A549 (cell line): ENCODE measurements around the gene NRARP. TPM values are rescaled to one million over a fixed set of nuclear protein-coding genes. Genes with fewer than 3 reads are reported as not detected.

Experiments used
- ATAC-seq, 2 experiments: fragments of 200-7000 bp in 1 of 2; fragments of >200 bp in 1 of 2; cut with Nextera tagmentation in 1 of 2; cut with Tn5 transposase in 1 of 2; 3 replicates each; pipeline versions ENCODE4 v1.8.0 to v1.9.1; 2018 to 2020; ENCODE audit warnings: mild to moderate bottlenecking in 1 of 2, moderate library complexity in 1 of 2
- CTCF ChIA-PET: fragments of 300-600 bp; sonication (Branson Sonifier 250); formaldehyde crosslinking; extraction: SDS; loops from one replicate; lab custom pipeline; 2021; ENCODE audit warnings: antibody characterized with exemption, inconsistent platforms; lab: Yijun Ruan, JAX
- POLR2A ChIA-PET: fragments of 350-600 bp; formaldehyde crosslinking; extraction: SDS; loops from one replicate; lab custom pipeline; 2021; ENCODE audit warnings: antibody characterized with exemption, inconsistent platforms; lab: Yijun Ruan, JAX
- DNase-seq, 2 experiments: peaks; one replicate each; pipeline versions ENCODE4 v3.0.0 to v3.0.0-alpha.2; 2011 to 2016; ENCODE audit warnings: low read depth in 1 of 2, low spot score in 1 of 2
- FAIRE-seq: peaks from 2 replicates; lab custom pipeline; 2011; peaks lifted over from hg19 to GRCh38; lab: Jason Lieb, UNC
- H3K27ac ChIP-seq, 2 experiments: fragments of >200 bp; sonication (Bioruptor Twin); formaldehyde crosslinking; 3 replicates each; pipeline ENCODE4 v1.5.1; 2016 to 2017
- H3K4me1 ChIP-seq: fragments of >200 bp; sonication (Bioruptor Twin); formaldehyde crosslinking; 3 replicates; pipeline ENCODE4 v1.6.1; 2016
- H3K4me2 ChIP-seq: fragments of >200 bp; sonication (Bioruptor Twin); formaldehyde crosslinking; 3 replicates; pipeline ENCODE4 v1.6.1; 2016
- H3K4me3 ChIP-seq: fragments of >200 bp; sonication (Bioruptor Twin); formaldehyde crosslinking; 3 replicates; pipeline ENCODE4 v1.5.1; 2016
- H3K9me3 ChIP-seq: fragments of >200 bp; sonication (Bioruptor Twin); formaldehyde crosslinking; 3 replicates; pipeline ENCODE4 v1.6.1; 2016
- BCL3 ChIP-seq: fragments of >200 bp; sonication (Bioruptor Twin); formaldehyde crosslinking; IDR thresholded peaks from 3 replicates; pipeline ENCODE4 v1.6.1; 2016
- CEBPB ChIP-seq, 2 experiments: fragments of >200 bp in 1 of 2; sonication (Bioruptor Twin) in 1 of 2; formaldehyde crosslinking in 1 of 2; IDR thresholded peaks; 2 replicates each; pipeline ENCODE4 v1.6.1; 2012 to 2016
- EHF ChIP-seq: fragments of 250-450 bp; sonication (Bioruptor Pico); IDR thresholded peaks from 2 replicates; pipeline ENCODE4 v1.5.0; 2020; ENCODE audit warnings: mild to moderate bottlenecking
- EHMT2 ChIP-seq: fragments of 200-600 bp; sonication (generic); IDR thresholded peaks from 2 replicates; pipeline ENCODE4 v1.6.1; 2016; ENCODE audit warnings: antibody characterized with exemption, low read depth, mild to moderate bottlenecking, moderate library complexity
- ELK1 ChIP-seq: fragments of 150-350 bp; IDR thresholded peaks from 2 replicates; pipeline ENCODE4 v1.6.1; 2014; ENCODE audit warnings: low read depth, mild to moderate bottlenecking, low read length
- ESRRA ChIP-seq: fragments of 150-350 bp; IDR thresholded peaks from 2 replicates; pipeline ENCODE4 v1.6.1; 2014; ENCODE audit warnings: mild to moderate bottlenecking, low read length, borderline replicate concordance
- HMGXB4 ChIP-seq: fragments of 250-450 bp; sonication (Bioruptor Pico); IDR thresholded peaks from 2 replicates; pipeline ENCODE4 v1.5.0; 2021; ENCODE audit warnings: mild to moderate bottlenecking, moderate library complexity, borderline replicate concordance
- HOXB5 ChIP-seq: fragments of 250-450 bp; sonication (Bioruptor Pico); IDR thresholded peaks from 2 replicates; pipeline ENCODE4 v1.5.0; 2020; ENCODE audit warnings: mild to moderate bottlenecking, moderate library complexity
- JUN ChIP-seq, 2 experiments: fragments of >200 bp; sonication (Bioruptor Twin); formaldehyde crosslinking; IDR thresholded peaks; 2 replicates in 1 of 2; 3 replicates in 1 of 2; pipeline ENCODE4 v1.6.1; 2016 to 2017
- JUNB ChIP-seq: fragments of >200 bp; sonication (Bioruptor Twin); formaldehyde crosslinking; IDR thresholded peaks from 2 replicates; pipeline ENCODE4 v1.6.1; 2016
- MAFK ChIP-seq: fragments of 450-650 bp; IDR thresholded peaks from 2 replicates; pipeline ENCODE4 v1.6.1; 2014; ENCODE audit not compliant: partially characterized antibody
- MAX ChIP-seq: IDR thresholded peaks from 2 replicates; pipeline ENCODE4 v1.6.1; 2012
- MAZ ChIP-seq: fragments of 150-350 bp; IDR thresholded peaks from 2 replicates; pipeline ENCODE4 v1.6.1; 2014; ENCODE audit warnings: antibody characterized with exemption, low read depth, low read length, borderline replicate concordance
- NFE2L2 ChIP-seq: fragments of 150-350 bp; conservative IDR thresholded peaks from 2 replicates; pipeline ENCODE4 v1.6.1; 2014; ENCODE audit warnings: low read length
- PHF8 ChIP-seq: fragments of 200-600 bp; sonication (generic); IDR thresholded peaks from 2 replicates; pipeline ENCODE4 v1.6.1; 2016; ENCODE audit warnings: low read depth, mild to moderate bottlenecking, antibody characterized with exemption, moderate library complexity, borderline replicate concordance
- POLR2AphosphoS2 ChIP-seq: conservative IDR thresholded peaks from 2 replicates; pipeline ENCODE4 v1.6.1; 2012; ENCODE audit warnings: low read length, improper control_type of control experiment, inconsistent platforms
- RAD21 ChIP-seq, 2 experiments: fragments of >200 bp in 1 of 2; sonication (Bioruptor Twin) in 1 of 2; formaldehyde crosslinking in 1 of 2; IDR thresholded peaks in 1 of 2; conservative IDR thresholded peaks in 1 of 2; 2 replicates in 1 of 2; 3 replicates in 1 of 2; pipeline ENCODE4 v1.6.1; 2012 to 2018; ENCODE audit warnings: inconsistent platforms in 1 of 2
- RCOR1 ChIP-seq: fragments of 150-350 bp; IDR thresholded peaks from 2 replicates; pipeline ENCODE4 v1.6.1; 2014; ENCODE audit warnings: antibody characterized with exemption, low read length, low read depth
- REST ChIP-seq: fragments of 200-600 bp; sonication (generic); IDR thresholded peaks from 2 replicates; pipeline ENCODE4 v1.6.1; 2016; ENCODE audit warnings: antibody characterized with exemption, mild to moderate bottlenecking, moderate library complexity
- SREBF2 ChIP-seq: fragments of 450-650 bp; IDR thresholded peaks from 2 replicates; pipeline ENCODE4 v1.6.1; 2014; ENCODE audit warnings: mild to moderate bottlenecking, moderate library complexity
- TFCP2L1 ChIP-seq: fragments of 250-450 bp; sonication (Bioruptor Pico); IDR thresholded peaks from 2 replicates; pipeline ENCODE4 v1.5.0; 2021; ENCODE audit warnings: mild to moderate bottlenecking
- ZC3H11A ChIP-seq: fragments of 450-650 bp; IDR thresholded peaks from 2 replicates; pipeline ENCODE4 v1.6.1; 2014; ENCODE audit warnings: antibody characterized with exemption, mild to moderate bottlenecking
- ZFP36 ChIP-seq: fragments of 450-650 bp; IDR thresholded peaks from 2 replicates; pipeline ENCODE4 v1.6.1; 2014; ENCODE audit warnings: borderline replicate concordance; ENCODE audit not compliant: partially characterized antibody
- ZNF302 ChIP-seq: fragments of 250-450 bp; sonication (Bioruptor Pico); IDR thresholded peaks from 2 replicates; pipeline ENCODE4 v1.9.0; 2021; ENCODE audit warnings: inconsistent platforms, mild to moderate bottlenecking, moderate library complexity
- ZSCAN20 ChIP-seq: fragments of 250-450 bp; sonication (Bioruptor Pico); IDR thresholded peaks from 2 replicates; pipeline ENCODE4 v1.8.0; 2022; ENCODE audit warnings: mild to moderate bottlenecking, moderate library complexity
- WGBS: methylation state at CpG from one replicate; pipeline ENCODE4 v1.1.6; 2017; ENCODE audit errors: missing lambda C conversion rate; 5-methylcytosine and 5-hydroxymethylcytosine counted together
- polyA plus RNA-seq, 4 experiments: library from polyadenylated mRNA; depleted of rRNA in 3 of 4; stranded (reverse); fragments of >200 nt; fragmentation: RNase III in 1 of 4; extraction: RNeasy Plus Mini Kit Qiagen cat#74134 plus additional on column Dnase treatment in 1 of 4; gene quantifications; 2 replicates in 3 of 4; 3 replicates in 1 of 4; pipeline ENCODE4 v1.2.3, GENCODE V29; 2011 to 2017
- TF ChIP-seq, protein P1 (sequence below): IDR thresholded peaks from 2 replicates; pipeline ENCODE4 v1.6.1; 2012

The NRARP gene
- polyA plus RNA-seq, 2 of the 4 experiments (the other 2 are of a cell fraction) = 1.3 to 5.1 TPM

DNA sequence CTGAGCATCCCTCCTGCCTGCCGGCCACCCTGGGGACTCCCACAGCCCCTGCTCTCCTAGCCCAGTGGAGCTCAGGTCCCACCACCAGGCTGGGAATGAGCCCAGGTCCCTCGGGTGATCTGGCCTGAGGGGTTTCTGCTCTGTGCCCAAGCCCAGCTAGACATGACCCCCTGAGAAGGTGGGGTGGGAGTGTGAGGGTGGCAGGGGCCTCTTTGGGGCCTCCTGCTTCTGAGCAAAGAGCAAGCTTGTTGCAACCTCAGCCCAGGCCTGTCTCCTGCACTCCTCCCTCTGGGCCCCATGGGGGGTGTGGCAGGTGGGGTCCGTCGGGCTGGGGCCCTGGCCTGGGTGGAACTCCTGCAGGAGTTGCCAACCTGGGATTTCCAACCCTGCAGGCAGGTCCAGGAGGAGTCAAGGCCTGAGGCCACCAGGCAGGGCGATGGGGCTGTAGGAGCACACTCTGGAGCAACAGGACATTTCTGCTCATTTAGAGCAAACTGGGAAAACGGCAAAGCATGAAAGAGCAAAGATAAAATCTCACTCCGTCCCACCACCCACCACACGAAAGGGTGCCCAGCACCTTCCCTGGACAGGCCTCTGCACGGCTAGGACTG is 11.4 kb upstream of the NRARP start:
- DNase-seq (peak in 1 of 2 experiments; percentile 27), FAIRE-seq (no peak)

GRCh38 chr9:137312852-137313325 is 10.8 kb upstream of the NRARP start:
- CTCF ChIA-PET = interaction anchor here (1.1 to 2.3 kb wide), 3 partner anchors 9 to 26 kb away, joined by 4 to 10 read pairs (median 7); partner anchors contain the start of gene NRARP
- FAIRE-seq (no peak), DNase-seq (peak in 1 of 2 experiments; percentile 20), ATAC-seq (peak in 1 of 2 experiments; percentile 2; a peak in 2 of 6 replicates)
- 100% methylated on average over 4 of the region's 6 CpGs for WGBS
- Histone ChIP-seq H3K9me3 (no peaks in the 10 kb centered on the region), H3K27ac (peak overlapping the region in 1 of 2 experiments; percentile 11; a peak in 2 of 6 replicates), H3K4me2 (no peak overlapping the region), H3K4me3 (no peak overlapping the region), H3K4me1 (peaks cover 42% of the 10 kb centered on the region)
- POLR2A ChIA-PET = interaction anchor here (0.6 kb wide), 1 partner anchor 71 kb away, joined by 3 read pairs; no protein-coding TSS in a partner anchor
- TF ChIP-seq CEBPB (IDR thresholded peaks at IDR 0.05) = no peak
- no peak for TF ChIP-seq RAD21 (conservative IDR thresholded peaks at IDR 0.05 in 1 of 2, IDR thresholded peaks at IDR 0.05 in 1 of 2)
- TF ChIP-seq REST = no peak
- no peak for TF ChIP-seq PHF8
- no peak for TF ChIP-seq HMGXB4 (CRISPR knock-in tag)
- TF ChIP-seq RCOR1 = no peak
- TF ChIP-seq HOXB5 (CRISPR knock-in tag) = no peak
- TF ChIP-seq BCL3 = no peak

More for the DNA sequence above, 11.4 kb upstream of the NRARP start:
- Histone ChIP-seq H3K27ac (peak overlapping the region in 1 of 2 experiments; percentile 11; a peak in 3 of 6 replicates), H3K4me3 (no peak overlapping the region), H3K4me2 (no peak overlapping the region), H3K9me3 (no peaks in the 10 kb centered on the region), H3K4me1 (peaks cover 42% of the 10 kb centered on the region)
- CTCF ChIA-PET = interaction anchor here (1.1 to 2.3 kb wide), 3 partner anchors 9 to 27 kb away, joined by 4 to 10 read pairs (median 7); partner anchors contain the start of gene NRARP
- TF ChIP-seq NFE2L2 = no peak
- no peak for TF ChIP-seq RAD21 (conservative IDR thresholded peaks at IDR 0.05 in 1 of 2, IDR thresholded peaks at IDR 0.05 in 1 of 2)
- TF ChIP-seq ESRRA = no peak
- TF ChIP-seq EHF (CRISPR knock-in tag) = no peak
- TF ChIP-seq POLR2AphosphoS2 = no peak
- no peak for TF ChIP-seq ZSCAN20 (CRISPR knock-in tag)
- TF ChIP-seq ZNF302 = no peak
- no peak for TF ChIP-seq MAX
- TF ChIP-seq MAFK = no peak
- TF ChIP-seq MAZ = no peak
- TF ChIP-seq SREBF2 = no peak
- no peak for TF ChIP-seq TFCP2L1
- TF ChIP-seq ZFP36 = no peak
- TF ChIP-seq ELK1 = no peak
- no peak for TF ChIP-seq EHMT2
- no peak for TF ChIP-seq JUN (IDR thresholded peaks at IDR 0.05)
- no peak for TF ChIP-seq ZC3H11A
- TF ChIP-seq BCL3 = no peak
- TF ChIP-seq, protein P1, sequence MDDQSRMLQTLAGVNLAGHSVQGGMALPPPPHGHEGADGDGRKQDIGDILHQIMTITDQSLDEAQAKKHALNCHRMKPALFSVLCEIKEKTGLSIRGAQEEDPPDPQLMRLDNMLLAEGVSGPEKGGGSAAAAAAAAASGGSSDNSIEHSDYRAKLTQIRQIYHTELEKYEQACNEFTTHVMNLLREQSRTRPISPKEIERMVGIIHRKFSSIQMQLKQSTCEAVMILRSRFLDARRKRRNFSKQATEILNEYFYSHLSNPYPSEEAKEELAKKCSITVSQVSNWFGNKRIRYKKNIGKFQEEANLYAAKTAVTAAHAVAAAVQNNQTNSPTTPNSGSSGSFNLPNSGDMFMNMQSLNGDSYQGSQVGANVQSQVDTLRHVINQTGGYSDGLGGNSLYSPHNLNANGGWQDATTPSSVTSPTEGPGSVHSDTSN = no peak
- no peak for TF ChIP-seq JUNB
- ATAC-seq = no peak; a peak in 1 of 6 replicates
- POLR2A ChIA-PET = no interaction called here
- 80% methylated on average over 6 of the region's 9 CpGs for WGBS
